GM19452 (cell line): ENCODE results near the gene CC2D1B.

Experiments
- ATAC-seq: cut with Tn5 transposase; IDR thresholded peaks from one replicate; pipeline ENCODE4 v1.9.1; 2021; ENCODE audit not compliant: unreplicated experiment

CC2D1B gene

DNA sequence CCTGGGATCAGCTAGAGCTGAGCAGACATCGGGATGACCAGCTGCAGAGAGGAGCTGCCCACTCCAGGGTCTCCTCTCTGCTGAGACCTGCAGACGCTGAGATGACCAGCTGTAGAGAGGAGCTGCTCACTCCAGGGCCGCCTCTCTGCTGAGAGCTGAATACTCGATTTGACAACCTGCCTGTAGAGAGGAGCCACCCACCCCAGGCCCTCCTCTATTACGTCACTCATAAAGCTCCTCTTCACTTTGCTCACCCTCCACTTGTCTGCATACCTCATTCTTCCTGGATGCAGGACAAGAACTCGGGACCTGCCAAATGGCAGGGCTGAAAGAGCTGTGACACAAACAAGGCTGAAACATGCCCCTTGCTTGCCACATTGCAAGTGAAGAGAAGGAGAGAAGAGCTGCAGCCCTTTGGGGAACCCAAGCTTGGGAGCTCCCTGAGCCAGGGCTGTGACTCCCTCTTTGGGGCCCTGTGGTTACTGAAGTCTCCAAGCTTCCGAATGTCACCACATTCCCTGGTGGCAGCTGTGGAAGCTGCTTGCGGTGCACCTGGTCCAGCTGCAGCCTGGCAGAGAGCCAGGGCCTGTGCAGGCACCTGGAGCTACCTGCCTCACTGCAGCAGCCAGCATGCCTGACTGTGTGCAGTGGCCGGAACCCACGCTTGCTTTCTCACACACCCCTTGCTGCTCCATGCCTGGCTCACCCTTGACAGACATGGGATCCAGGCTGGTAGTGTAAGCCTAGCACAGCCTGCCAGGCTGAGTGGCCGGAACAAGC lies 59.6 kb downstream of the CC2D1B start:
- ATAC-seq: no peak

DNA sequence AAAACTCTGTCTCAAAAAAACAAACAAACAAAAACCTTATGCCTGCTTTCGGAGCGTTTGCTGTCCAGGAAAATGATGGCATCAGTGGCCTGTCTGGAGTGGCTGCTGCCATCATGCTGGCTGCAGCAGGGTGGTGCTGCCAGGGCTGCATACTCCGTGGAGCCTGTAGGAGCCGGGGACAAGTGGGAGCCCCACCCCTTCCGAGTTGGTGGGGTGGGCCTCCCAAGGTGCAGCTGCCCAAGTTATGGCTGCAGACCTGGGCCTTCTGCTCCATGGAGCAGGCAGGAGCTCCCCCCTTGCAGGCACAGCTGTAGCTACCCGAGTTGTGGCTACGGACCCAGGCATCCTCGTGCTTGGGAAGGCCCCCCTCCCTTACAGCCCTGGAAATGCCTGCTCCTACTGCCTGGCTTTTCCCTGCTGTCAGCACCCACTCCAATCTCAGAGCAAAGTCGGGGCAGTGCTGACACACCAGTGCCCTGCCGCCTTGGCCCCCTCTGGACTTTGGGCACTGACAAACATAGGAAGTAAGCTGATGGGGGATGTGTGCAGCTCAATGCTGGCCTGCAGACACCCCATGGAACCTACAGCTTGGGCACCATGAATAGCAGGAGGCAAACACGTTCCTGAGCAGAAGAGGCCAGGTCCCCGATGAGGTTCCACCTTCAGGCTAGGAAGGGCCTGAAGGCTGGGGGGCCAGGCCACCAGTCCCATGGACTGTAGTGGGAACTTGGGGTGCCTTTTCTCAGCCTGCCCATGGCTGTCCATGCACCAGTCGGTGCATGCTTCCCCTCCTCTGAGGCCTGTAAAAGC lies 60.4 kb downstream of the CC2D1B start:
- ATAC-seq: no peak
